Measurements from ENCODE around the gene ANTXRL.

DNA sequence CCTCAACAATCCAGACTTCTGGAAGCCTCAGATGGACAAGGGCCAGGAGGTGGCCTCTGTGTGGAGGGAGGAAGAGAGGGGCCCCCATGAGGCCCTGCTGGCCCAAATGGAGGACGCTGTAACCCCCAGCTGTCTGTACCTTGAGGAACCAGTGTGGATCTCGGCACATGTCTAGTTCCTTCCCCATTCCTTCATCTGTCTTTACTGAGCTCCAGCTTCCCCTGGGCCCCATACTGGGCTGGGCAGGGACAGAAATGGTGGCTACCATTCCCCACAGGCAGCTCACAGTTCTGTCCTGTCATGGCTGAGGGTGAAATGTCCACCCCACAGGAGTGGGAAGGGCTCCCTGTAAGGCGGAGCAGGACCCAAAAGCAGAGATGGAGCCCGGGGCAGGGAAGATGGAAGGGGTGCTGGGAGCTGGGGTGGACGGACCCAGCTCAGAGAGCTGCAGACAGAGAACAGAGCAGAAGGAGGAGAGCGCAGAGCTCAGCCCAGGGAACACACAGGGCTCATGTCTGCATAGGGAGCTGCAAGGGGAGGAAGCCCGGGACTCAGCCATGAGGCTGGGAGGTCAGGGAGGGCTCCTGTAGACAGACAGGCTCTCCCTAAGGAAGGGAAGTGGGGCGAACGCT is 22.8 kb downstream of the ANTXRL start:
- TF ChIP-seq, protein P1, sequence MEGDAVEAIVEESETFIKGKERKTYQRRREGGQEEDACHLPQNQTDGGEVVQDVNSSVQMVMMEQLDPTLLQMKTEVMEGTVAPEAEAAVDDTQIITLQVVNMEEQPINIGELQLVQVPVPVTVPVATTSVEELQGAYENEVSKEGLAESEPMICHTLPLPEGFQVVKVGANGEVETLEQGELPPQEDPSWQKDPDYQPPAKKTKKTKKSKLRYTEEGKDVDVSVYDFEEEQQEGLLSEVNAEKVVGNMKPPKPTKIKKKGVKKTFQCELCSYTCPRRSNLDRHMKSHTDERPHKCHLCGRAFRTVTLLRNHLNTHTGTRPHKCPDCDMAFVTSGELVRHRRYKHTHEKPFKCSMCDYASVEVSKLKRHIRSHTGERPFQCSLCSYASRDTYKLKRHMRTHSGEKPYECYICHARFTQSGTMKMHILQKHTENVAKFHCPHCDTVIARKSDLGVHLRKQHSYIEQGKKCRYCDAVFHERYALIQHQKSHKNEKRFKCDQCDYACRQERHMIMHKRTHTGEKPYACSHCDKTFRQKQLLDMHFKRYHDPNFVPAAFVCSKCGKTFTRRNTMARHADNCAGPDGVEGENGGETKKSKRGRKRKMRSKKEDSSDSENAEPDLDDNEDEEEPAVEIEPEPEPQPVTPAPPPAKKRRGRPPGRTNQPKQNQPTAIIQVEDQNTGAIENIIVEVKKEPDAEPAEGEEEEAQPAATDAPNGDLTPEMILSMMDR (IDR thresholded peaks at IDR 0.05; ENCODE audit: insufficient read depth, low read depth, low read length), result no peak
- TF ChIP-seq EZH2 (IDR thresholded peaks at IDR 0.05; ENCODE audit: insufficient read depth, low read length), result no peak

All from astrocyte (in vitro differentiated cells and primary cell).